GM21619 (cell line): ENCODE results near the gene NRBF2.
"Not testable (repeated sequence)": the region's sequence is repeated elsewhere in the genome, so short reads cannot be mapped to it uniquely, and the experiment has no call there.

Experiments used
- ATAC-seq: cut with Tn5 transposase; IDR thresholded peaks from one replicate; pipeline ENCODE4 v1.9.1; 2021; ENCODE audit not compliant: unreplicated experiment

The NRBF2 gene

DNA sequence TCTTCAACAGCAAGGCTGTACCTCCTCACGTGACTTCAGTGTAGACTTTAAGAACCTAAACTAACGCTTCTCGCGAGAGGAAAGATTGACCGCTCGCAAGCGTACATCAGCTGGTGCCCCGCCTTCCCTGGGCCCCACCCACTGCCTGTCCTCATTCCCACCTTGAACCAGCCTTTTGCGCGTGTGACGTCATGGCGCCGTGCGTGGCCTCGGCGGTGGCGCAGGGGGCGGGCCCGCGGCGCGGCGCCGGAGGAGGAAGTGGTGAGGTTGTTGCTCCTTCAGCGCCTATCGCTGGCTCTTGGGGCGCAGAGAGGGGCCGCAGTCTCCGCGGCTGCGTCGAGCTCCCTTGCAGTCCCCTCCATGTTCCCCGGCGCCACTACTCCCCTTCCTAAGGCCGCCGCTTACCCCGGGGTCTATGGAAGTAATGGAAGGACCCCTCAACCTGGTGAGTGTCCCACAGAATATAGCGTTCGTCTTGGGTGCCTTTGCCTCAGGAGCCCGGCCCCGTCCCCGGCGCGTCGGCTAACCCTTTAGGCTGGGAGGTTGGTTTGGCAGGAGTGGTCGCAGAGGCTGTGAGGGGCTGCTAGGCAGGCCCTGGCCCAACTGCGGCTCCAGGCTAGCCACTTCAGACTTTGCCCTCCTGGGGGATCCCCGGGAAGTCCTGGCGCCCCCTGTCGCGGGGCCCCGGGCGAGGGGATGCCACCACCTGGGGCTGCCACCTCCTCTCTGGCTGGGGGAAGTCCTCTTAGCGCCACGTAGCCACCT lies at the start of gene NRBF2:
Gene NRBF2, plus strand, starts transcription at position 273 of the 765 bp plus-strand sequence. Its CDS starts 143 bp downstream, at position 416.
- ATAC-seq, result peak; percentile 94

- ATAC-seq, result not testable (repeated sequence)
These were observed 49.7 kb upstream of the NRBF2 start for GRCh38 chr10:63083406-63083805.

- peak; percentile 90 for ATAC-seq
These were observed 49.0 kb upstream of the NRBF2 start for GRCh38 chr10:63083904-63084689.

- no peak for ATAC-seq
These were observed 48.3 kb upstream of the NRBF2 start for GRCh38 chr10:63084690-63085382.

- no peak for ATAC-seq
These were observed 39.9 kb upstream of the NRBF2 start for GRCh38 chr10:63093227-63093626.

DNA sequence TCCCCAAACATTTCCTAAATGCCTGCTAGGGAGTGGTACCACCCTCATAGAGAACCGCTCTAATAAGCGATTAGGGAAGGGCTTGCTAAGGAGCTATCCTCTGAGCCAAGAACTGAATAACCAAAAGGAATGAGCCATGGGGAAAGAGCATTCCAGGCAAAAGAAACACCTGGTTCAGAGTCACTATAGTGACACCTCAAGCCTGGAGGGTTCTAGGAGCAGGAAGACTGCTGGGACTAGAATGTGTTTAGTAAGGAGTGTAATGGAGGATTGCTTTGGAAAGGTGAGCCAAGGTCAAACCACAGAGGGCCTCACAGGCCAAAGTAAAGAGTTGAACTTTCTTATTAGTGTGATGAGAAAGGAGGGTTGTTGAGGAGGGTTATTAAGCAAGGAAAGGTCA lies 38.7 kb upstream of the NRBF2 start:
- ATAC-seq, result no peak

DNA sequence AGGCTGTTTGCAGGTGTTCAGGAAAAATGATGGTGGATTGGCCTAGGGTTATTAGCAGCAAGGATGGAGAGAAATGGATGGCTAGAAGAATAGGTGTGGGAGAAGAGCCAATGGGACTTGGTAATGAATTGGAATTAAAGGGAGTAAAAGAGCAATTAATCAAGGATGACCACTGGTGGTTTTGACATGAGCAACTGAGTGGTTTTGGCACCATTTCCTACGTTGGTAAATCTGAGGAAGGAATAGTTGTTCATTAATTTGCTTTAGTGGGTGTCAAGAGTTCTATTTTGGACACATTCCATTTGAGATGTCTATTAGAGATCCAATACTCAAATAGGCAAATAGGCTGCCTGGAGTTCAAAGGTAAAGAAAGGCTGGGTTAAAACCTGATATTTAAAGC lies 38.2 kb upstream of the NRBF2 start:
- ATAC-seq, result no peak

DNA sequence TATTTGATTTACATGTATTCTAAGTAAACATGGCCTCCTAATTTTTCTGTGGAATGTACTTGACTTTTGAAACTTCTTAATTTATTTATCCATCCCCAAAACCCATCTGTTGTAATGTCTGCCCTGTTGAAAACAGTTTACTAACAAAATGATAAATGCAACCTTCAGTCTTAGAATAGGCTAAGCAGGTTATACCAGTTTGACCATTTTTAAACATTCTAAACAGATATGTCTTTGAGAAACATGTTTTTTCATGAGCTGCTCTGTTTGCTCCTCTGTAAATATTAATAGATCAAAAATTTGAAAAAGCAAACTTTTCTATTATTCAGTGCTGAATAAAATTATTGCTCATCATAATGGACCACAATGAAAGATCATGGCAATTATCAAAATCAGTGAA lies 33.4 kb upstream of the NRBF2 start:
- no peak for ATAC-seq

DNA sequence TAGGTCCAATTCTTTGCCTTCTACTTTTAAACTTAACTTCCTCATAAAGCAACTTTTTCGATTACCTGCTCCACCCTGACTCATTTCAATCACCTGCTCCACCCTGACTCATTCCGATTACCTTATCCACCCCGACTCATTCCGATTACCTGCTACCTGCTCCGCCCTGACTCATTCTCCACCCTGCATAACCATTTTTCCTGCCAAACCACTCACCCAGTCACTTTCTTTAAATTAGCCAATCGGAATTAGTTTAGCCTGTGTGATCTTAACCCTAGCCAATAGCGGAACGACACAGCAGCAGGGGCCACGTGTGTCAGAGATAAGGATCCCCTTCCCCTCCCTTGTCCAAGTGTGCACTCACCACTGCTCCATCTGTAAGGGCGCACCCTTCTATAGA lies 32.0 kb upstream of the NRBF2 start:
- not testable (repeated sequence) for ATAC-seq

DNA sequence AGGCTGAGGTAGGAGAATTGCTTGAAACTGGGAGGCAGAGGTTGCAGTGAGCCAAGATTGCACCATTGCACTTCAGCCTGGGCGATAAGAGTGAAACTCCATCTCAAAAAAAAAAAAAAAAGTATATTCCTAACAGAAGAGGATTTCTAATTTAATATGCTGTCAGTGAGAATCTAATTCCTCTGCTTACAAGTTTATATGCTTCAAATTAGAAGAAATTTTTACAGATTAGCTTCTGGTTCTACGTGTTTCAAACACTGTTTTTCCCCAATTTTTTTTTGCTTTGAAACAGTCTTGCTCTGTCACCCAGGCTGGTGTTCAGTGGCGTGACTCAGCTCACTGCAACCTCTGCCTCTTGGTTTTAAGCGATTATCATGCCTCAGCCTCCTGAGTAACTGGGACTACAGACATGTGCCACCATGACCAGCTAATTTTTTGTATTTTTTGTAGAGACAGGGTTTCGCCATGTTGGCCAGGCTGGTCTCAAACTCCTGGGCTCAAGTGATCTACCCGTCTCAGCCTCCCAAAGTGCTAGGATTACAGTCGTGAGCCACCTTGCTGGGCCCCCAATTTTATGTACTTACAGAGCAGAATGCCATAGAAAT lies 30.7 kb upstream of the NRBF2 start:
- not testable (repeated sequence) for ATAC-seq

DNA sequence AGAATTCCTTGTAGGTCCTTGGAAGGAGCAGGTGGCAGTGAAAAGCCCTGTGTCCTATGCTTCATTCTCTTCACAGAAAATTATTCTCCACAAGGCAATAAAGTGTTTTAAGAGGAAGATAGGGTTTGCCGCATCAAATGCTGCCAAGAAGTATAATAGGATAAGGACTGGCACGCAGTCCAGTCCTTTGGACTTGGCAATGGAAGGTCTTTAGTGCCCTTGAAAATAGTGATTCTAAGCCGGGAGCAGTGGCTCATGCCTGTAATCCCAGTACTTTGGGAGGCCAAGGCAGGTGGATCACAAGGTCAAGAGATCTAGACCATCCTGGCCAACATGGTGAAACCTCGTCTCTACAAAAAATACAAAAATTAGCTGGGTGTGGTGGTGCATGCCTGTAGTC lies 29.9 kb upstream of the NRBF2 start:
- not testable (repeated sequence) for ATAC-seq

- ATAC-seq, result no peak
These were observed 29.1 kb upstream of the NRBF2 start for GRCh38 chr10:63103971-63104409.

DNA sequence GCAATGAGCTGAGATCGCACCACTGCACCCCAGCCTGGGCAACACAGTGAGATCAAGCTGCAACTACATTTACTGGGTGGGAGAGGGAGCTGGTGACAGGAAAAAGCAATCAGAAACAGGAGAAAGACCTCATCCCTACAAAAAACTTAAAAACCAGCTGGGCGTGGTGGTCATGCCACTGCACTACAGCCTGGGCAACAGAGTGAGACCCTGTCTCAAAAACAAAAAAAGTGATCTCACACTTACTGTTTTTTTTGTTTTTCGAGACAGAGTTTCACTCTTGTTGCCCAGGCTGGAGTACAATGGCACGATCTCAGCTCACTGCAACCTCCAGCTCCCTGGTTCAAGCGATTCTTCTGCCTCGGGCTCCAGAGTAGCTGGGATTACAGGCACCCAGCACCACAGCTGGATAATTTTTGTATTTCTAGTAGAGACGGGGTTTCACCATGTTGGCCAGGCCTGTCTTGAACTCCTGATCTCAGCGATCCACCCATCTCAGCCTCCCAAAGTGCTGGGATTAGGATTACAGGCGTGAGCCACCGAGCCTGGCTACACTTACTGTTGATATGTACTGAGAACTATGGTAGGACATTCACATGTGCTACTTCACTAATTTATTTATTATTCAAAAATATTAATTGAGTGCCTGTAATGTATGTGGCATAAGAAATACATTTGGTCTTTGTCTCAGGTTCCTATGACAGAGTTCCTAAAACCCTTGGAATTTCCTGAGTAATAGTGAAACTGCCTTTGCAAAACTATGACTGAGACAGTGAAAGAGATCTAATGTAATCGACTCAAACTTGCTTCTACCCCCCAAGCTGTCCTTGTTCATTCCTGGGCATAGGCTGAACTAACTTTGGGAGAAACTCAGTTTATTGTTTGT lies 27.7 kb upstream of the NRBF2 start:
- no peak for ATAC-seq

- ATAC-seq, result no peak
These were observed 26.9 kb upstream of the NRBF2 start for GRCh38 chr10:63106111-63106755.

- ATAC-seq, result no peak
These were observed 25.1 kb upstream of the NRBF2 start for GRCh38 chr10:63107943-63108437.

DNA sequence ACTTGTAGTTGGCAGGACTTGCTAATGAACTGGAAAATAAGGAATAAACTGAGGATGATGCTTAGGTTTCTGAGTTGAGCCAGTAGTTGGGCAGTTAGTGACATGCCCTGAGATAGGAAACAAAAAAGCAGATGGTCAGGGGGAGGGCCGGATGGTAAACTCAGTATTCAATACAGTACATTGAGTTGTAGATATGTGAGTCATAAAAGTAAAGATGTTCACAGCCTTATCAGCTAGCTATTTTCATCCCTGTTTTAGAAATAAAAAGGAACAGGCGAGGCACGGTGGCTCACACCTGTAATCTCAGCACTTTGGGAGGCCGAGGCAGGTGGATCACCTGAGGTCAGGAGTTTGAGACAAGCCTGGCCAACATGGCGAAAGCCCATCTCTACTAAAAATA lies 22.2 kb upstream of the NRBF2 start:
- ATAC-seq, result no peak

DNA sequence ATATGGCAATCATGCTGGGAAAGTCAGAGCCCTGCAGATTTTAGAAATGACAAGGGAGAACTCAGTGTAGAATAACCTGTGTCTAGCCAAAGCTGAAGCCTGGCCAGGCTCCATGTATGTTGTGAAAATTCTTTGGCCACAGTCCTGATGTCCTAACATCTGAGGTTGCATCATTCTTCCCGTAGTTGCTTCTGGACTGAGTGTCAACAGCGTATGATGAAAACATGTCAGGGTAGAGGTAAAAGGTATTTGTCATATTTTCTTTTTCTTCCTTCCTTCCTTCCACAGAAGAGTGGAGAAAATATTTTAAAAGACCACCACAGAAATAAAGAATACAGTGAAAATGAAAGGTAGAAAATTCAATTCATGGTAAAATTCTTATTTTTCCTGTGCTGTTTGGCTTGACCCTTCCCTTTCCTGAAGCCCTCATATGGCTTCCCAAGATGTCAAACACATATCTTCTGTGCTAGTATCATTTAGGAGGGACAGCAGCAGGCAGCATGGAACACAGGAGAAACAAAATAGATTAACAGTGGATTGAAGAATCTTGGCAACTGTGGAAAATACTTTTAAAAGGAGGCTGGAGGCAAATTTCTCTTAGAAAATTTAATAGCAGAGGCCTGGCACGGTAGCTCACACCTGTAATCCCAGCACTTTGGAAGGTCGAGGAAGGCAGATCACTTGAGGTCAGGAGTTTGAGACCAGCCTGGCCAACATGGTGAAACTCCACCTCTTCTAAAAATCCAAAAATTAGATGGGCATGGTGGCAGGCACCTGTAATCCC lies 18.9 kb upstream of the NRBF2 start:
- ATAC-seq, result no peak

DNA sequence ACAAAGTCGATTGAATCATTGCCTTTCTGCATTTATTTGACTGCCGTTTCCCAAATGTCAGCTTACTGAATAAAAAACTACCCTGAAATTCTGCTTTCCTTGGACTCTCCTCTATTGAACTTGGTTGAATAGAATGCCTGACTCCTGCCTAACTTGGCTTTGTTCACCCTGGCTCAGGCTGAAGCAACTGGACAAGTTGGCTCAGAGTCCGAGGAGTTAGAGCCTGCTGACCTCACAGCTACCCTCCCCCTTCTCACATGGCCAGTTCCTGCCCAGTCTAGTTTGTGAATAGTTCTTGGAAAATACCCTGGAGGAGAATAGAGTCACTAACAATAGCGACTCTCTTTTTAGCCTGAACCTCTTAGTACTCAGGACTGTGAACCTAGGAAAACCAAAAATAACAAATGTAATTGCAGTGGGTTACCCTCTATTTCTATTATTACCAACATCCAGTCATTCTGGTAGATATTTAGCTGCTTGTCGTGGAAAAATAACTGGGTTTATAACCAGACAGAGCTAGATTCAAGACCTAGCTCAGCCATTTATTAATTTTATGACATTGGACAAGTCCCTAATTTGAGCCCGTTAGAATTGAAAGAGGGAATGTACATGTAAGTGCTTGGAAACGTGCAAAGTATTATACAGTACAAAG lies 17.3 kb upstream of the NRBF2 start:
- ATAC-seq, result no peak
